ENCODE measurements around the gene SLMAP. TPM values are rescaled to one million over a fixed set of nuclear protein-coding genes. Genes with fewer than 3 reads are reported as not detected.

Gene SLMAP
- total RNA-seq, 1 experiment from 2014 or later: 79.5 TPM

- TF ChIP-seq STAT6 (CRISPR knock-in tag; conservative IDR thresholded peaks at IDR 0.05; ENCODE audit: low read depth): no peak
Observed at GRCh38 chr3:57948080-57948671, 192.1 kb downstream of the SLMAP start (continued).

GRCh38 chr3:57948781-57949242, 192.7 kb downstream of the SLMAP start:
- Mint-ChIP-seq H3K36me3 (no peaks in the 10 kb centered on the region), H3K9me3 (no peaks in the 10 kb centered on the region), H3K27ac (peak overlapping the region; percentile 4; the same call in 1 of the 2 replicates), H3K27me3 (ENCODE audit: low read depth) (no peaks in the 10 kb centered on the region), H3K4me3 (no peak overlapping the region), H3K4me1 (peaks cover 45% of the 10 kb centered on the region)
- POLR2A ChIA-PET: no interaction called here
- DNase-seq (ENCODE audit: low spot score) (no peak), ATAC-seq (peak; percentile 21)
- CTCF ChIA-PET: interaction anchor here (1.2 to 2.9 kb wide), 3 partner anchors 13 to 218 kb away, joined by 3 to 10 read pairs (median 5); partner anchors contain the start of gene FLNB
- no peak for TF ChIP-seq ESRRA (CRISPR knock-in tag; IDR thresholded peaks at IDR 0.05; ENCODE audit: borderline replicate concordance)
- no peak for TF ChIP-seq CBFB (CRISPR knock-in tag; IDR thresholded peaks at IDR 0.05; ENCODE audit: low read depth)
- no peak for TF ChIP-seq OVOL2 (CRISPR knock-in tag; IDR thresholded peaks at IDR 0.05; ENCODE audit: borderline replicate concordance)
- TF ChIP-seq E2F5 (CRISPR knock-in tag; IDR thresholded peaks at IDR 0.05): no peak
- no peak for TF ChIP-seq ZNF263 (CRISPR knock-in tag; IDR thresholded peaks at IDR 0.05; ENCODE audit: low read depth)
- TF ChIP-seq ATF2 (CRISPR knock-in tag; IDR thresholded peaks at IDR 0.05; ENCODE audit: borderline replicate concordance, low read depth): no peak
- TF ChIP-seq CREB1 (CRISPR knock-in tag; IDR thresholded peaks at IDR 0.05): no peak
- TF ChIP-seq E2F4 (CRISPR knock-in tag; IDR thresholded peaks at IDR 0.05; ENCODE audit: borderline replicate concordance, low read depth): no peak
- TF ChIP-seq, protein P1, sequence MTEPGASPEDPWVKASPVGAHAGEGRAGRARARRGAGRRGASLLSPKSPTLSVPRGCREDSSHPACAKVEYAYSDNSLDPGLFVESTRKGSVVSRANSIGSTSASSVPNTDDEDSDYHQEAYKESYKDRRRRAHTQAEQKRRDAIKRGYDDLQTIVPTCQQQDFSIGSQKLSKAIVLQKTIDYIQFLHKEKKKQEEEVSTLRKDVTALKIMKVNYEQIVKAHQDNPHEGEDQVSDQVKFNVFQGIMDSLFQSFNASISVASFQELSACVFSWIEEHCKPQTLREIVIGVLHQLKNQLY (CRISPR knock-in tag; IDR thresholded peaks at IDR 0.05): no peak
- no peak for TF ChIP-seq NR1H2 (CRISPR knock-in tag; IDR thresholded peaks at IDR 0.05)
- no peak for TF ChIP-seq ZMAT4 (CRISPR knock-in tag; IDR thresholded peaks at IDR 0.05)
- no peak for TF ChIP-seq ZNF423 (CRISPR knock-in tag; IDR thresholded peaks at IDR 0.05)

GRCh38 chr3:57949344-57949743, 193.2 kb downstream of the SLMAP start:
- no peak overlapping the region for H3K4me3 Mint-ChIP-seq
- no peak for TF ChIP-seq SMAD4 (CRISPR knock-in tag; IDR thresholded peaks at IDR 0.05)
- no peak for DNase-seq (ENCODE audit: low spot score)
- ChIA-PET CTCF (interaction anchor here (1.9 to 2.9 kb wide), 2 partner anchors 59 to 218 kb away, joined by 5 to 10 read pairs; partner anchors contain the start of gene FLNB), POLR2A (no interaction called here)
- peak overlapping the region; percentile 4; the same call in 1 of the 2 replicates for H3K27ac Mint-ChIP-seq
- H3K36me3 Mint-ChIP-seq: no peaks in the 10 kb centered on the region
- H3K4me1 Mint-ChIP-seq: peaks cover 41% of the 10 kb centered on the region
- no peaks in the 10 kb centered on the region for H3K9me3 Mint-ChIP-seq
- no peak for ATAC-seq
- no peaks in the 10 kb centered on the region for H3K27me3 Mint-ChIP-seq (ENCODE audit: low read depth)

Data from WTC11 (cell line).